ENCODE results near the gene MSANTD2.

The MSANTD2 gene

DNA sequence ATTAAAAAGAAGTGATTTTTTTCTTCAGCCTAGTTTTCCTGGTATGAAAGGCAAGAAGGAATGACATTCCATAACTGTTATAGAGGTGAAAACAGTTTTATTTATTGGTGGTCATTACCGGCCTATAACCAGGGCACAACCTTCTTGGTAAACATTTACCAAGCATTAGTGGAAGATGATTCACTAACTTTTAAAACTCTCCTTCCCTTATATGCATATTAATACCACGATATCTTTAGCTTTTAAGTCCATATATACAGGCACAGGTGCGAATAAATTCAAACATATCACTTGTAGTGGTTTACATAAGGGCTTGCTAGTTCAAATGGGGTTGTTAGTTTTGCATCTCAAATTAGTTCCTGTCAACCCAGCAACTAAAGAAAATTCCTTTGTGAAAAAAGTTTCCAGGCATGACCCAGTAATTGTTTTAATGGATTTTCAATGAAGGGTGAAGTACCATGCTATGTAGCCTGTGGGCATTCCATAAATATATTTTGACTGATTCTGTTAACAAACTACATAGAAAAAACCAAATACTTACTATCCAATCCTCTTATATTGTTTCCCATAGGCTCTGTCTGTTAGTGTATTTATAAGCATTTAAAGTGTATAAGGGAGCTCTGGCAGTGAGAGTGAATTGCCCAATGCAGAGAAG is 34.4 kb upstream of the MSANTD2 start:
- TF ChIP-seq CEBPB (IDR thresholded peaks at IDR 0.05) (no peak), TEAD4 (IDR thresholded peaks at IDR 0.05) (no peak), ZBTB7A (IDR thresholded peaks at IDR 0.05; ENCODE audit: low read depth) (no peak), FOXM1 (IDR thresholded peaks at IDR 0.05; ENCODE audit: borderline replicate concordance, low read depth) (no peak), EP300 (IDR thresholded peaks at IDR 0.05; ENCODE audit: borderline replicate concordance) (no peak), NFIC (IDR thresholded peaks at IDR 0.05) (no peak)

DNA sequence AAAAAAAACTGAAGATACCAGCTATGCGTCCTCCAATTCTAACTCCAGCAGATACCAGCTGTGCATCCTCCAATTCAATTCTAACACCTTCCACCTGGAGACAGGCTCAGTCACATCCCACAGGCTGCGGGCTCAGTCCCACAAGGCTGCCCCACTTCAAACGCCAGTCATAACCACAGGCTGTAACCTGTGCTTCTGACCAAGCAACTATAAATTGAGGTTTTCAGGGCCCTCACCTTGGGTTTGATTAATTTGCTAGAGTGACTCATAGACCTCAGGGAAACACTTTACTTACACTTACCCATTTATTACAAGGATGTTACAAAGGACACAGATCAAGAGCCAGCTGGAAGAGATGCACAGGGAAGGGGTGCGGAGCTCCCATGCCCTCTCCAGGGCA is 32.4 kb upstream of the MSANTD2 start:
- TF ChIP-seq, protein P1, sequence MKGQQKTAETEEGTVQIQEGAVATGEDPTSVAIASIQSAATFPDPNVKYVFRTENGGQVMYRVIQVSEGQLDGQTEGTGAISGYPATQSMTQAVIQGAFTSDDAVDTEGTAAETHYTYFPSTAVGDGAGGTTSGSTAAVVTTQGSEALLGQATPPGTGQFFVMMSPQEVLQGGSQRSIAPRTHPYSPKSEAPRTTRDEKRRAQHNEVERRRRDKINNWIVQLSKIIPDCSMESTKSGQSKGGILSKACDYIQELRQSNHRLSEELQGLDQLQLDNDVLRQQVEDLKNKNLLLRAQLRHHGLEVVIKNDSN (IDR thresholded peaks at IDR 0.05) = no peak
- no peak for TF ChIP-seq ZBTB7A (IDR thresholded peaks at IDR 0.05; ENCODE audit: low read depth)
- no peak for TF ChIP-seq TCF12 (IDR thresholded peaks at IDR 0.05; ENCODE audit: low read depth)
- TF ChIP-seq TEAD4 (IDR thresholded peaks at IDR 0.05) = no peak
- no peak for TF ChIP-seq EGR1 (IDR thresholded peaks at IDR 0.05)
- TF ChIP-seq RAD21 (IDR thresholded peaks at IDR 0.05; ENCODE audit: low read depth) = no peak
- TF ChIP-seq, protein P2, sequence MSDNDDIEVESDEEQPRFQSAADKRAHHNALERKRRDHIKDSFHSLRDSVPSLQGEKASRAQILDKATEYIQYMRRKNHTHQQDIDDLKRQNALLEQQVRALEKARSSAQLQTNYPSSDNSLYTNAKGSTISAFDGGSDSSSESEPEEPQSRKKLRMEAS (IDR thresholded peaks at IDR 0.05) = no peak
- TF ChIP-seq, protein P3, sequence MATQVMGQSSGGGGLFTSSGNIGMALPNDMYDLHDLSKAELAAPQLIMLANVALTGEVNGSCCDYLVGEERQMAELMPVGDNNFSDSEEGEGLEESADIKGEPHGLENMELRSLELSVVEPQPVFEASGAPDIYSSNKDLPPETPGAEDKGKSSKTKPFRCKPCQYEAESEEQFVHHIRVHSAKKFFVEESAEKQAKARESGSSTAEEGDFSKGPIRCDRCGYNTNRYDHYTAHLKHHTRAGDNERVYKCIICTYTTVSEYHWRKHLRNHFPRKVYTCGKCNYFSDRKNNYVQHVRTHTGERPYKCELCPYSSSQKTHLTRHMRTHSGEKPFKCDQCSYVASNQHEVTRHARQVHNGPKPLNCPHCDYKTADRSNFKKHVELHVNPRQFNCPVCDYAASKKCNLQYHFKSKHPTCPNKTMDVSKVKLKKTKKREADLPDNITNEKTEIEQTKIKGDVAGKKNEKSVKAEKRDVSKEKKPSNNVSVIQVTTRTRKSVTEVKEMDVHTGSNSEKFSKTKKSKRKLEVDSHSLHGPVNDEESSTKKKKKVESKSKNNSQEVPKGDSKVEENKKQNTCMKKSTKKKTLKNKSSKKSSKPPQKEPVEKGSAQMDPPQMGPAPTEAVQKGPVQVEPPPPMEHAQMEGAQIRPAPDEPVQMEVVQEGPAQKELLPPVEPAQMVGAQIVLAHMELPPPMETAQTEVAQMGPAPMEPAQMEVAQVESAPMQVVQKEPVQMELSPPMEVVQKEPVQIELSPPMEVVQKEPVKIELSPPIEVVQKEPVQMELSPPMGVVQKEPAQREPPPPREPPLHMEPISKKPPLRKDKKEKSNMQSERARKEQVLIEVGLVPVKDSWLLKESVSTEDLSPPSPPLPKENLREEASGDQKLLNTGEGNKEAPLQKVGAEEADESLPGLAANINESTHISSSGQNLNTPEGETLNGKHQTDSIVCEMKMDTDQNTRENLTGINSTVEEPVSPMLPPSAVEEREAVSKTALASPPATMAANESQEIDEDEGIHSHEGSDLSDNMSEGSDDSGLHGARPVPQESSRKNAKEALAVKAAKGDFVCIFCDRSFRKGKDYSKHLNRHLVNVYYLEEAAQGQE (IDR thresholded peaks at IDR 0.05; ENCODE audit: low read depth) = no peak
- TF ChIP-seq FOXM1 (IDR thresholded peaks at IDR 0.05; ENCODE audit: borderline replicate concordance, low read depth) = no peak
- no peak for TF ChIP-seq NFIC (IDR thresholded peaks at IDR 0.05)

DNA sequence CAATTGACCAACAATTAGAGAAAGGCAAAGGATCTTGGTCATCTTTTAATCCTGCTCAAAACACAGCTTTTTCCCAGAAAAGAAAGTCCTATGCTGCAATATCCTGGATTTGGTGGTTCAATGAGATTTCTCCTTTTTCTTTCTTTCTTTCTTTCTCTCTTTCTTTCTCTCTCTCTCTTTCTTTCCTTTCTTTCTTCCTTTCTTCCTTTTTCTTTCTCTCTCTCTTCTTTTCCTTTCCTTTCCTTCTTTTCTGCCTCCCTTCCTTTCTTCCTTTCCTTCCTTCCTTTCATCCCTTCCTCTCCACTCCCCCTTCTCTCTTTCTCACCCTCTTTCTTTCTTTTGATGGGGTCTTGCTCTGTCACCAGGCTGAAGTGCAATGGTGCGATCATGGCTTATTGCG is 31.7 kb upstream of the MSANTD2 start:
- TF ChIP-seq EGR1 (IDR thresholded peaks at IDR 0.05) = no peak
- TF ChIP-seq TAF1 (IDR thresholded peaks at IDR 0.05; ENCODE audit: low read depth) = no peak
- TF ChIP-seq, protein P3 (IDR thresholded peaks at IDR 0.05; ENCODE audit: low read depth) = no peak
- TF ChIP-seq, protein P1 (IDR thresholded peaks at IDR 0.05) = no peak
- no peak for TF ChIP-seq TCF12 (IDR thresholded peaks at IDR 0.05; ENCODE audit: low read depth)
- TF ChIP-seq ZBTB7A (IDR thresholded peaks at IDR 0.05; ENCODE audit: low read depth) = no peak
- no peak for TF ChIP-seq NFIC (IDR thresholded peaks at IDR 0.05)
- no peak for TF ChIP-seq FOXM1 (IDR thresholded peaks at IDR 0.05; ENCODE audit: borderline replicate concordance, low read depth)
- no peak for TF ChIP-seq YY1 (IDR thresholded peaks at IDR 0.05; ENCODE audit: low read depth)
- TF ChIP-seq, protein P2 (IDR thresholded peaks at IDR 0.05) = no peak
- no peak for TF ChIP-seq RAD21 (IDR thresholded peaks at IDR 0.05; ENCODE audit: low read depth)
- TF ChIP-seq CREB1 (IDR thresholded peaks at IDR 0.05; ENCODE audit: low read depth) = no peak
- no peak for TF ChIP-seq TEAD4 (IDR thresholded peaks at IDR 0.05)
- TF ChIP-seq CEBPB (IDR thresholded peaks at IDR 0.05) = no peak
- no peak for TF ChIP-seq EP300 (IDR thresholded peaks at IDR 0.05; ENCODE audit: borderline replicate concordance)

- no peak for TF ChIP-seq RAD21 (IDR thresholded peaks at IDR 0.05; ENCODE audit: low read depth)
- no peak for TF ChIP-seq CREB1 (IDR thresholded peaks at IDR 0.05; ENCODE audit: low read depth)
- no peak for TF ChIP-seq NFIC (IDR thresholded peaks at IDR 0.05)
- TF ChIP-seq ZBTB7A (IDR thresholded peaks at IDR 0.05; ENCODE audit: low read depth) = no peak
- no peak for TF ChIP-seq EGR1 (IDR thresholded peaks at IDR 0.05)
- TF ChIP-seq, protein P1 (IDR thresholded peaks at IDR 0.05) = no peak
- TF ChIP-seq CEBPB (IDR thresholded peaks at IDR 0.05) = no peak
- TF ChIP-seq TEAD4 (IDR thresholded peaks at IDR 0.05) = no peak
- TF ChIP-seq TAF1 (IDR thresholded peaks at IDR 0.05; ENCODE audit: low read depth) = no peak
Observed at GRCh38 chr11:124830749-124831148, 30.5 kb upstream of the MSANTD2 start.

GRCh38 chr11:124829986-124830385 is 29.8 kb upstream of the MSANTD2 start:
- no peak for TF ChIP-seq TEAD4 (IDR thresholded peaks at IDR 0.05)
- TF ChIP-seq ZBTB7A (IDR thresholded peaks at IDR 0.05; ENCODE audit: low read depth) = no peak
- TF ChIP-seq NFIC (IDR thresholded peaks at IDR 0.05) = no peak
- no peak for TF ChIP-seq RAD21 (IDR thresholded peaks at IDR 0.05; ENCODE audit: low read depth)
- TF ChIP-seq EGR1 (IDR thresholded peaks at IDR 0.05) = no peak
- TF ChIP-seq TCF12 (IDR thresholded peaks at IDR 0.05; ENCODE audit: low read depth) = no peak
- TF ChIP-seq, protein P3 (IDR thresholded peaks at IDR 0.05; ENCODE audit: low read depth) = no peak
- TF ChIP-seq EP300 (IDR thresholded peaks at IDR 0.05; ENCODE audit: borderline replicate concordance) = no peak
